ENCODE results near the gene PDCD7.
A peak's percentile ranks its signal among the peaks of the same experiment; 100 is the strongest.
"Not testable (repeated sequence)": the region's sequence is repeated elsewhere in the genome, so short reads cannot be mapped to it uniquely, and the experiment has no call there.

The PDCD7 gene

GRCh38 chr15:65133548-65134200 lies at the start of gene PDCD7:
Gene PDCD7, minus strand, starts transcription at chr15:65133808. Its CDS starts 27 bp downstream, at chr15:65133781.
- peak within 1 kb of the TSS; percentile 97 for H3K27ac Mint-ChIP-seq
- no peaks in the 10 kb centered on the region for H3K9me3 Mint-ChIP-seq
- H3K36me3 Mint-ChIP-seq: peaks cover 31% of the 10 kb centered on the region
- ATAC-seq (peak; percentile 98), DNase-seq (ENCODE audit: low spot score in 2 of 2) (peak; percentile 58 to 87)
- H3K4me1 Mint-ChIP-seq: peaks cover 18% of the 10 kb centered on the region
- peak within 1 kb of the TSS; percentile 95 for H3K4me3 Mint-ChIP-seq

- no peak for DNase-seq (ENCODE audit: low spot score in 2 of 2)
- peak overlapping the region; percentile 95 for H3K27ac Mint-ChIP-seq
- peak overlapping the region; percentile 88 for H3K4me3 Mint-ChIP-seq
- no peak for ATAC-seq
- H3K36me3 Mint-ChIP-seq: peaks cover 74% of the 10 kb centered on the region
- H3K4me1 Mint-ChIP-seq: peaks cover 12% of the 10 kb centered on the region
- H3K9me3 Mint-ChIP-seq: no peaks in the 10 kb centered on the region
Measured at GRCh38 chr15:65182538-65182937, 48.9 kb upstream of the PDCD7 start.

- peak overlapping the region; percentile 50 for H3K27ac Mint-ChIP-seq
- not testable (repeated sequence) for H3K9me3 Mint-ChIP-seq; H3K4me3 Mint-ChIP-seq; ATAC-seq; DNase-seq (ENCODE audit: low spot score in 2 of 2)
- H3K36me3 Mint-ChIP-seq: peaks cover 82% of the 10 kb centered on the region
- H3K4me1 Mint-ChIP-seq: peaks cover 12% of the 10 kb centered on the region
Measured at GRCh38 chr15:65181582-65182353, 48.2 kb upstream of the PDCD7 start.

GRCh38 chr15:65180167-65180566 lies 46.6 kb upstream of the PDCD7 start:
- ATAC-seq (no peak), DNase-seq (ENCODE audit: low spot score in 2 of 2) (no peak)
- Mint-ChIP-seq H3K27ac (no peak overlapping the region), H3K4me1 (peaks cover 5% of the 10 kb centered on the region), H3K4me3 (no peak overlapping the region), H3K36me3 (peaks cover 92% of the 10 kb centered on the region), H3K9me3 (no peaks in the 10 kb centered on the region)

GRCh38 chr15:65177901-65178300 lies 44.3 kb upstream of the PDCD7 start:
- Mint-ChIP-seq H3K36me3 (peaks cover 98% of the 10 kb centered on the region), H3K9me3 (no peaks in the 10 kb centered on the region), H3K4me3 (no peak overlapping the region), H3K27ac (no peak overlapping the region), H3K4me1 (no peaks in the 10 kb centered on the region)
- ATAC-seq (no peak), DNase-seq (ENCODE audit: low spot score in 2 of 2) (no peak)

- ATAC-seq (no peak), DNase-seq (ENCODE audit: low spot score in 2 of 2) (no peak)
- H3K27ac Mint-ChIP-seq: no peak overlapping the region
- H3K36me3 Mint-ChIP-seq: peaks cover 100% of the 10 kb centered on the region
- no peaks in the 10 kb centered on the region for H3K4me1 Mint-ChIP-seq
- H3K4me3 Mint-ChIP-seq: no peak overlapping the region
- no peaks in the 10 kb centered on the region for H3K9me3 Mint-ChIP-seq
Measured at GRCh38 chr15:65176056-65176455, 42.4 kb upstream of the PDCD7 start.

GRCh38 chr15:65175511-65175910 lies 41.9 kb upstream of the PDCD7 start:
- peaks cover 100% of the 10 kb centered on the region for H3K36me3 Mint-ChIP-seq
- no peaks in the 10 kb centered on the region for H3K4me1 Mint-ChIP-seq
- ATAC-seq (no peak), DNase-seq (ENCODE audit: low spot score in 2 of 2) (no peak)
- no peak overlapping the region for H3K4me3 Mint-ChIP-seq
- H3K9me3 Mint-ChIP-seq: no peaks in the 10 kb centered on the region
- no peak overlapping the region for H3K27ac Mint-ChIP-seq

GRCh38 chr15:65174509-65174908 lies 40.9 kb upstream of the PDCD7 start:
- no peaks in the 10 kb centered on the region for H3K9me3 Mint-ChIP-seq
- H3K4me1 Mint-ChIP-seq: no peaks in the 10 kb centered on the region
- H3K4me3 Mint-ChIP-seq: no peak overlapping the region
- no peak for DNase-seq (ENCODE audit: low spot score in 2 of 2)
- H3K27ac Mint-ChIP-seq: no peak overlapping the region
- ATAC-seq: no peak
- peaks cover 100% of the 10 kb centered on the region for H3K36me3 Mint-ChIP-seq

GRCh38 chr15:65172531-65172930 lies 38.9 kb upstream of the PDCD7 start:
- H3K27ac Mint-ChIP-seq: no peak overlapping the region
- ATAC-seq (no peak), DNase-seq (ENCODE audit: low spot score in 2 of 2) (no peak)
- H3K4me1 Mint-ChIP-seq: no peaks in the 10 kb centered on the region
- no peak overlapping the region for H3K4me3 Mint-ChIP-seq
- peaks cover 100% of the 10 kb centered on the region for H3K36me3 Mint-ChIP-seq
- H3K9me3 Mint-ChIP-seq: no peaks in the 10 kb centered on the region

GRCh38 chr15:65171428-65171827 lies 37.8 kb upstream of the PDCD7 start:
- H3K27ac Mint-ChIP-seq: no peak overlapping the region
- DNase-seq (ENCODE audit: low spot score in 2 of 2): no peak
- H3K9me3 Mint-ChIP-seq: no peaks in the 10 kb centered on the region
- H3K36me3 Mint-ChIP-seq: peaks cover 100% of the 10 kb centered on the region
- no peak overlapping the region for H3K4me3 Mint-ChIP-seq
- no peak for ATAC-seq
- no peaks in the 10 kb centered on the region for H3K4me1 Mint-ChIP-seq

- Mint-ChIP-seq H3K36me3 (peaks cover 93% of the 10 kb centered on the region), H3K9me3 (no peaks in the 10 kb centered on the region), H3K27ac (no peak overlapping the region), H3K4me3 (no peak overlapping the region), H3K4me1 (no peaks in the 10 kb centered on the region)
- no peak for ATAC-seq
- no peak for DNase-seq (ENCODE audit: low spot score in 2 of 2)
Measured at GRCh38 chr15:65165875-65166274, 32.3 kb upstream of the PDCD7 start.

- H3K36me3 Mint-ChIP-seq: peaks cover 91% of the 10 kb centered on the region
- H3K4me3 Mint-ChIP-seq: no peak overlapping the region
- H3K27ac Mint-ChIP-seq: no peak overlapping the region
- ATAC-seq (no peak), DNase-seq (ENCODE audit: low spot score in 2 of 2) (no peak)
- H3K9me3 Mint-ChIP-seq: no peaks in the 10 kb centered on the region
- no peaks in the 10 kb centered on the region for H3K4me1 Mint-ChIP-seq
Measured at GRCh38 chr15:65164139-65164538, 30.5 kb upstream of the PDCD7 start.

GRCh38 chr15:65163041-65163440 lies 29.4 kb upstream of the PDCD7 start:
- Mint-ChIP-seq H3K36me3 (peaks cover 91% of the 10 kb centered on the region), H3K4me3 (no peak overlapping the region), H3K9me3 (no peaks in the 10 kb centered on the region), H3K27ac (no peak overlapping the region), H3K4me1 (no peaks in the 10 kb centered on the region)
- no peak for DNase-seq (ENCODE audit: low spot score in 2 of 2)
- no peak for ATAC-seq

- DNase-seq (ENCODE audit: low spot score in 2 of 2) (no peak), ATAC-seq (no peak)
- peak overlapping the region; percentile 37 for H3K27ac Mint-ChIP-seq
- no peaks in the 10 kb centered on the region for H3K4me1 Mint-ChIP-seq
- no peaks in the 10 kb centered on the region for H3K9me3 Mint-ChIP-seq
- no peak overlapping the region for H3K4me3 Mint-ChIP-seq
- H3K36me3 Mint-ChIP-seq: peaks cover 96% of the 10 kb centered on the region
Measured at GRCh38 chr15:65156692-65157091, 23.1 kb upstream of the PDCD7 start.

GRCh38 chr15:65154720-65155119 lies 21.1 kb upstream of the PDCD7 start:
- DNase-seq (ENCODE audit: low spot score in 2 of 2): no peak
- Mint-ChIP-seq H3K4me3 (no peak overlapping the region), H3K9me3 (no peaks in the 10 kb centered on the region), H3K27ac (no peak overlapping the region), H3K4me1 (no peaks in the 10 kb centered on the region), H3K36me3 (peaks cover 98% of the 10 kb centered on the region)
- ATAC-seq: no peak

GRCh38 chr15:65147902-65148301 lies 14.3 kb upstream of the PDCD7 start:
- Mint-ChIP-seq H3K4me1 (no peaks in the 10 kb centered on the region), H3K9me3 (no peaks in the 10 kb centered on the region), H3K27ac (no peak overlapping the region), H3K4me3 (no peak overlapping the region), H3K36me3 (peaks cover 50% of the 10 kb centered on the region)
- ATAC-seq: no peak
- no peak for DNase-seq (ENCODE audit: low spot score in 2 of 2)

Measured in stimulated activated effector memory CD8-positive, alpha-beta T cell treated with anti-CD3 and anti-CD28 coated beads, Interleukin-12 subunit alpha, Interleukin-12 subunit beta, amount 100 ng/mL, for 72 hours (primary cell).